OCI-LY7 (cell line): Measurements from ENCODE around the gene HNRNPU.

ENCODE experiments used
- EZH2phosphoT487 ChIP-seq: fragments of 200-600 bp; sonication (generic); IDR thresholded peaks from 2 replicates; pipeline ENCODE4 v1.6.1; 2018; ENCODE audit warnings: low read depth, borderline replicate concordance, mild to moderate bottlenecking, mixed run types, antibody characterized with exemption, low read length, moderate library complexity, mixed read lengths
- TF ChIP-seq, protein P1 (sequence below): fragments of 200-600 bp; sonication (generic); conservative IDR thresholded peaks from 2 replicates; pipeline ENCODE4 v1.5.1; 2014; ENCODE audit warnings: mild to moderate bottlenecking, antibody characterized with exemption, low read length, moderate library complexity, mixed read lengths

DNA sequence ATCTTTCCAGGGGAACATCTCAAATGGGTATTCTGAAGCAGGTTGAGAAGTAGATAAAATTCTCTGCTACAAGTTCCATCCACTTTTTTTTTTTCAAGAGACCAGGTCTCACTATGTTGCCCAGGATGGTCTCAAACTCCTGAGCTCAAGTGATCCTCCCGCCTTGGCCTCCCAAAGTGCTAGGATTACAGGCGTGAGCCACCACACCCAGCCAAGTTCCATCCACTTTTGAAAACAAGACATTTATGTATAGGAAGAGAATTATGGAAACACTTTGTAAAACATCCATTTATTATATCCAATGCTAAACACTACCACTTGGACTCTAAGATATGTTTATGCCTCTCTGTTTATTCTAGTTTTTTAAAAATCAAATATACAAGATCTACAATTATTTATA, 13.4 kb downstream of the HNRNPU start:
- TF ChIP-seq, protein P1, sequence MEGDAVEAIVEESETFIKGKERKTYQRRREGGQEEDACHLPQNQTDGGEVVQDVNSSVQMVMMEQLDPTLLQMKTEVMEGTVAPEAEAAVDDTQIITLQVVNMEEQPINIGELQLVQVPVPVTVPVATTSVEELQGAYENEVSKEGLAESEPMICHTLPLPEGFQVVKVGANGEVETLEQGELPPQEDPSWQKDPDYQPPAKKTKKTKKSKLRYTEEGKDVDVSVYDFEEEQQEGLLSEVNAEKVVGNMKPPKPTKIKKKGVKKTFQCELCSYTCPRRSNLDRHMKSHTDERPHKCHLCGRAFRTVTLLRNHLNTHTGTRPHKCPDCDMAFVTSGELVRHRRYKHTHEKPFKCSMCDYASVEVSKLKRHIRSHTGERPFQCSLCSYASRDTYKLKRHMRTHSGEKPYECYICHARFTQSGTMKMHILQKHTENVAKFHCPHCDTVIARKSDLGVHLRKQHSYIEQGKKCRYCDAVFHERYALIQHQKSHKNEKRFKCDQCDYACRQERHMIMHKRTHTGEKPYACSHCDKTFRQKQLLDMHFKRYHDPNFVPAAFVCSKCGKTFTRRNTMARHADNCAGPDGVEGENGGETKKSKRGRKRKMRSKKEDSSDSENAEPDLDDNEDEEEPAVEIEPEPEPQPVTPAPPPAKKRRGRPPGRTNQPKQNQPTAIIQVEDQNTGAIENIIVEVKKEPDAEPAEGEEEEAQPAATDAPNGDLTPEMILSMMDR: no peak
- TF ChIP-seq EZH2phosphoT487: no peak
